ENCODE results near the gene TRIM17. TPM values are rescaled to one million over a fixed set of nuclear protein-coding genes. Genes with fewer than 3 reads are reported as not detected.

Gene TRIM17
- total RNA-seq, 1 experiment from 2014 or later = not detected

DNA sequence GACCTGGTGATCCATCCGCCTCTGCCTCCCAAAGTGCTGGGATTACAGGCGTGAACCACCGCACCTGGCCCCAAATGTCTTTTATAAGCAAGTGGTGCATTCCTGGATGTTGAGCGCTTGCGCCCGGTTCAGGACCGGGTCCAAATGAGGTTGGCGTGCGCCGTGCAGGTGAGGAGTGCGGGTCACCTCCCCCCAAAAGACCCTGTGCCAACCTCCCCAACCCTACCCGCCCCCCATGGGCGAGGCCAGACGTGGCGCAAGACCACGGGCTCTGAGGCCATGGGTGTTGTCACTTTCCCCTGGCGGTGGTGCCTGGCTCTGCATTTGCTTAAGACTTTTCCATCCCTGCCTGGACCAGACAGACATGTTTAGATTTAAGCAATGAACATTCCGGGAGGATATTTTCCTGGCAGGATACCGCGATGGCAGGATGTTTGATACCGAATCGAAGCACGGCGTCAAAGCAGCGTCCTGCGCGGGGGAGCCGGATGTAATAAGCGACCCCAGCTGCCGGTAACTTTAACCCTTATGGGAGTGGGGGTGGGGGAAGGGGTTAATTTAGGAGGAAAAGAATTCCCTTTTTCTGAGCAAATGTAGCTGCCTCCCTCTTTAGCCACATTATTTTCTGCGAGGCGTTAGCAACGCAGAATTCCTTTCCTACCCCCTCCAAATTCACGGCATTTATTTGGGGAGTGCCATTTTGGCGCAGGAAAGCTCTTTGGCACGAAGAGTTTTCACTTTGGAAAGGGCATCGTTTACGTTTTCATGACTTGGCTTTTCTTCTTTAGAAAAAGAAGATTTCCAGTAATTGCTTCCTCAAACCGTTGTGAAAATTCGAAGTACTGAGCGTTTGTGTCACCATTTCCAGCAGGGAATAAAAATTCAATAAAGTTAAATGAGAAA lies 42.7 kb upstream of the TRIM17 start:
- H3K36me3 ChIP-seq (ENCODE audit: insufficient read depth, low read length) = no peaks in the 10 kb centered on the region
- no peaks in the 10 kb centered on the region for H3K9me3 ChIP-seq (ENCODE audit: low read length)
- H3K4me3 ChIP-seq (ENCODE audit: low read length) = no peak overlapping the region
- H3K79me2 ChIP-seq (ENCODE audit: low read length) = no peaks in the 10 kb centered on the region
- H3K9me2 ChIP-seq (replicated peaks; ENCODE audit: insufficient read depth, low read length) = no peaks in the 10 kb centered on the region
- H3K4me2 ChIP-seq (ENCODE audit: low read depth, low read length, poor library complexity, severe bottlenecking) = no peak overlapping the region
- no peak overlapping the region for H2AFZ ChIP-seq (ENCODE audit: low read length)
- H3K9ac ChIP-seq (ENCODE audit: low read length) = no peak overlapping the region
- H3K27ac ChIP-seq (ENCODE audit: low read length) = no peak overlapping the region
- no peaks in the 10 kb centered on the region for H4K20me1 ChIP-seq (ENCODE audit: insufficient read depth, low read depth, low read length)
- H3K27me3 ChIP-seq (ENCODE audit: low read length) = no peaks in the 10 kb centered on the region
- DNase-seq = no peak
- no peaks in the 10 kb centered on the region for H3K4me1 ChIP-seq (ENCODE audit: low read length)

DNA sequence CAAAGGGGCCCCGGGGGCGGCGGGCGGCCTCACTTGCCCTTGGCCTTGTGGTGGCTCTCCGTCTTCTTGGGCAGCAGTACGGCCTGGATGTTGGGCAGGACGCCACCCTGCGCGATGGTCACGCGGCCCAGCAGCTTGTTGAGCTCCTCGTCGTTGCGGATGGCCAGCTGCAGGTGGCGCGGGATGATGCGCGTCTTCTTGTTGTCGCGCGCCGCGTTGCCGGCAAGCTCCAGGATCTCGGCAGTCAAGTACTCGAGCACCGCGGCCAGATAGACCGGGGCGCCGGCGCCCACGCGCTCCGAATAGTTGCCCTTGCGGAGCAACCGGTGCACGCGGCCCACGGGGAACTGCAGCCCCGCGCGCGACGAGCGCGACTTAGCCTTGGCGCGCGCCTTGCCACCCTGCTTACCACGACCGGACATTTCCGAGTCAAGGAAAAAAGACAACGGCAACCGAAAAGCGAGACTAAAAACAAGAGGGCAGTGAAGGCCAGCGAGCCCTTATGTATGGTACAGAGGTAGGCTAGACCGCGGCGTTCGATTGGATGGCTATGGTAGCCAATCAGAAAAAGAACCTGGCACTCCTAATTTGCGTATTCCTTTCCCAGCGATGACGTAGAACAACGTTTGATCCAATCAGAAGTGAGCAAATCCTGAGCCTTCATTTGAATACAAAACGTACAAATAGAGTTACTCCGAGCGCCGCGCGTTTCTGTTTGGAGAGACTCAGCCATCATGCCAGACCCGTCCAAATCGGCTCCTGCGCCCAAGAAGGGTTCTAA lies 40.9 kb upstream of the TRIM17 start:
- Histone ChIP-seq H3K27ac (ENCODE audit: low read length) (no peak overlapping the region), H3K9me2 (replicated peaks; ENCODE audit: insufficient read depth, low read length) (no peaks in the 10 kb centered on the region), H3K4me2 (ENCODE audit: low read depth, low read length, poor library complexity, severe bottlenecking) (no peak overlapping the region), H3K4me3 (ENCODE audit: low read length) (no peak overlapping the region), H3K4me1 (ENCODE audit: low read length) (peaks cover 4% of the 10 kb centered on the region), H3K36me3 (ENCODE audit: insufficient read depth, low read length) (no peaks in the 10 kb centered on the region), H3K9ac (ENCODE audit: low read length) (no peak overlapping the region), H4K20me1 (ENCODE audit: insufficient read depth, low read depth, low read length) (no peaks in the 10 kb centered on the region), H2AFZ (ENCODE audit: low read length) (no peak overlapping the region), H3K79me2 (ENCODE audit: low read length) (no peaks in the 10 kb centered on the region), H3K9me3 (ENCODE audit: low read length) (no peaks in the 10 kb centered on the region), H3K27me3 (ENCODE audit: low read length) (no peaks in the 10 kb centered on the region)
- no peak for DNase-seq

DNA sequence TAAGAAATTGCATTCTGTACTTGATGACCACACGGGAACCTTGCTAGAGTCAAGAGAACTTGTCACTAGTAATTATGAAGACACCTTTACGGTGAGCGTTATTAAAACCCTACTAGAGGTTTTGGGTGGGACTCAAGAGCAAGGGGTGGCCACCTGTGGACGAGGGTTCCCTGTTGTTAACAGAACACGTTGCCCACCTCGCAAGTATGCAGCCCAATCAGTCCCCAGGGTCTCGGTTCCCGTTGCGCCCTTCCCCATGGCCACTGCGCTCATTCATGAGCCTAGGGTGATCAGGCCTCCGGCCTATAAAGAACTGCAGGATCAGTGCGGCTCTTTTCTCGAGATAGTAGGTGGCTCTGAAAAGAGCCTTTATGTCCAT lies 40.3 kb upstream of the TRIM17 start:
- DNase-seq = no peak
- H3K79me2 ChIP-seq (ENCODE audit: low read length) = no peaks in the 10 kb centered on the region

GRCh38 chr1:228456252-228457016 lies 39.8 kb upstream of the TRIM17 start:
- Histone ChIP-seq H3K9me2 (replicated peaks; ENCODE audit: insufficient read depth, low read length) (no peaks in the 10 kb centered on the region), H3K4me1 (ENCODE audit: low read length) (peaks cover 4% of the 10 kb centered on the region), H3K4me2 (ENCODE audit: low read depth, low read length, poor library complexity, severe bottlenecking) (no peak overlapping the region), H4K20me1 (ENCODE audit: insufficient read depth, low read depth, low read length) (no peaks in the 10 kb centered on the region), H2AFZ (ENCODE audit: low read length) (no peak overlapping the region), H3K4me3 (ENCODE audit: low read length) (no peak overlapping the region), H3K36me3 (ENCODE audit: insufficient read depth, low read length) (no peaks in the 10 kb centered on the region), H3K79me2 (ENCODE audit: low read length) (no peaks in the 10 kb centered on the region), H3K9me3 (ENCODE audit: low read length) (no peaks in the 10 kb centered on the region), H3K27ac (ENCODE audit: low read length) (no peak overlapping the region), H3K27me3 (ENCODE audit: low read length) (no peaks in the 10 kb centered on the region), H3K9ac (ENCODE audit: low read length) (no peak overlapping the region)
- DNase-seq = no peak

More for the DNA sequence above, 40.3 kb upstream of the TRIM17 start:
- no peak overlapping the region for H3K27ac ChIP-seq (ENCODE audit: low read length)
- H3K9me2 ChIP-seq (replicated peaks; ENCODE audit: insufficient read depth, low read length) = no peaks in the 10 kb centered on the region
- no peak overlapping the region for H3K4me3 ChIP-seq (ENCODE audit: low read length)
- H4K20me1 ChIP-seq (ENCODE audit: insufficient read depth, low read depth, low read length) = no peaks in the 10 kb centered on the region
- H3K27me3 ChIP-seq (ENCODE audit: low read length) = no peaks in the 10 kb centered on the region
- H2AFZ ChIP-seq (ENCODE audit: low read length) = no peak overlapping the region
- H3K4me2 ChIP-seq (ENCODE audit: low read depth, low read length, poor library complexity, severe bottlenecking) = no peak overlapping the region
- no peaks in the 10 kb centered on the region for H3K9me3 ChIP-seq (ENCODE audit: low read length)
- H3K36me3 ChIP-seq (ENCODE audit: insufficient read depth, low read length) = no peaks in the 10 kb centered on the region
- peaks cover 4% of the 10 kb centered on the region for H3K4me1 ChIP-seq (ENCODE audit: low read length)
- no peak overlapping the region for H3K9ac ChIP-seq (ENCODE audit: low read length)

DNA sequence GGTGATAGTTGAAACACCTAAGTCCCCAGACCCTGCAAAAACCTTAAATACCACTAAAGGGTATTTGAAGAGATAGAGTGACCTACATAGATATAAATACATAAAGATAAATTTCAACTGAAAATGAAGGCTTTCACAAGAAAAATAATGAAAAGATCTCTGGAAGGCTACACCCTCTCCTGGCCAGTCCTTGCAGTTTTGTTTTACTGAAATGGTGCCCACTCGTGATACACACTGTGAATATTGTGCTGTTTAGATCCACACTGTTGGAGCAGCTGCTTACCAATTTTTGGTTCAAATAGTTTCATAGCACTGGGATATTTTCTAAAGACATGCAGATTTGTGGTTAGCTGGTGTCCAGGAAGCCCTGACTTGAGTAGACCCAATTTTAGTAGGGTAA lies 39.1 kb upstream of the TRIM17 start:
- Histone ChIP-seq H3K27ac (ENCODE audit: low read length) (no peak overlapping the region), H2AFZ (ENCODE audit: low read length) (no peak overlapping the region), H3K9ac (ENCODE audit: low read length) (no peak overlapping the region), H3K27me3 (ENCODE audit: low read length) (no peaks in the 10 kb centered on the region), H3K9me2 (replicated peaks; ENCODE audit: insufficient read depth, low read length) (no peaks in the 10 kb centered on the region), H3K4me3 (ENCODE audit: low read length) (no peak overlapping the region), H3K9me3 (ENCODE audit: low read length) (no peaks in the 10 kb centered on the region), H4K20me1 (ENCODE audit: insufficient read depth, low read depth, low read length) (no peaks in the 10 kb centered on the region), H3K4me1 (ENCODE audit: low read length) (peaks cover 4% of the 10 kb centered on the region), H3K36me3 (ENCODE audit: insufficient read depth, low read length) (no peaks in the 10 kb centered on the region), H3K4me2 (ENCODE audit: low read depth, low read length, poor library complexity, severe bottlenecking) (no peak overlapping the region), H3K79me2 (ENCODE audit: low read length) (no peaks in the 10 kb centered on the region)
- no peak for DNase-seq

DNA sequence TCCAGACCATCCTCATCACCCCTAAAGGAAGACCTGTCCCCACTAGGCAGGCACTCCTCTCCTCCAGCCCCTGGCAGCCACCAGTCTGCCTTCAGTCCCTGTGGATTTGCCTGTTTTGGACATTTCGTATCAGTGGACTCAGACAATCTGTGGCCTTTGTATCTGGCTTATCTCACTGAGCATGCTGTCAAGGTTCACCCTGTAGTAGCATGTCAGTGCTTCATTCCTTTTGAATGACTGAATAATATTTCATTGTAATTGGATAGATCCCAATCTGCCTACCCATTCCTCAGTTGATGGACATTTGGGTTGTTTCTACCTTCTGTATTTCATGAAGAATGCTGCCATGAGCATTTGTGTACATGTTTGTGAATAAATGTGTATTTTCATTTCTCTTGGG lies 37.6 kb upstream of the TRIM17 start:
- no peak for DNase-seq
- no peaks in the 10 kb centered on the region for H3K9me2 ChIP-seq (replicated peaks; ENCODE audit: insufficient read depth, low read length)
- H3K27ac ChIP-seq (ENCODE audit: low read length) = no peak overlapping the region
- H4K20me1 ChIP-seq (ENCODE audit: insufficient read depth, low read depth, low read length) = no peaks in the 10 kb centered on the region
- no peaks in the 10 kb centered on the region for H3K79me2 ChIP-seq (ENCODE audit: low read length)
- no peaks in the 10 kb centered on the region for H3K9me3 ChIP-seq (ENCODE audit: low read length)
- H3K4me1 ChIP-seq (ENCODE audit: low read length) = peaks cover 4% of the 10 kb centered on the region
- no peak overlapping the region for H3K9ac ChIP-seq (ENCODE audit: low read length)
- no peak overlapping the region for H3K4me3 ChIP-seq (ENCODE audit: low read length)
- H2AFZ ChIP-seq (ENCODE audit: low read length) = no peak overlapping the region
- H3K4me2 ChIP-seq (ENCODE audit: low read depth, low read length, poor library complexity, severe bottlenecking) = no peak overlapping the region
- no peaks in the 10 kb centered on the region for H3K27me3 ChIP-seq (ENCODE audit: low read length)
- no peaks in the 10 kb centered on the region for H3K36me3 ChIP-seq (ENCODE audit: insufficient read depth, low read length)

DNA sequence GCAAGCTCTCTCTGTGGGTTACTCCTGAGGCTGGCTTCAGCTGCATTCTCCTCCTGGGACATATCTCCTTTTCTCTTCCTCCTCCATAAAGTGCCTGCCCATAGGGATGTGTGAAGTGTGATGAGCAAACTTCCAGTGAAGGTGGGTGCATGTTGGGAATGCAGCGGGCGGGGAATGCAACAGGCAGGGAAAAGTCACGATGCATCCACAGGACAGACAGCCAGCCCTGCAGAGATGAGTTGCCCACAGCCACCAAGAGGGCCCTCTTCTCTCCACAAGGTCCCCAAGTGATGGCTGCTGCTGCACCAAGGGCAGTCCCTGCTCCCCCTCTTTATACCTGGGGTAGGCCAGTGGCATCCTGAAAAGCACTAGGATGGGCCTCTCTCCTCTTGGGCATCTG lies 37.0 kb upstream of the TRIM17 start:
- H3K9me3 ChIP-seq (ENCODE audit: low read length) = no peaks in the 10 kb centered on the region
- no peaks in the 10 kb centered on the region for H3K36me3 ChIP-seq (ENCODE audit: insufficient read depth, low read length)
- H3K79me2 ChIP-seq (ENCODE audit: low read length) = no peaks in the 10 kb centered on the region
- H3K27me3 ChIP-seq (ENCODE audit: low read length) = no peaks in the 10 kb centered on the region
- H3K9me2 ChIP-seq (replicated peaks; ENCODE audit: insufficient read depth, low read length) = no peaks in the 10 kb centered on the region
- peak overlapping the region; percentile 54 for H3K4me2 ChIP-seq (ENCODE audit: low read depth, low read length, poor library complexity, severe bottlenecking)
- H2AFZ ChIP-seq (ENCODE audit: low read length) = peak overlapping the region; percentile 71; the same call in 1 of the 2 replicates
- H3K27ac ChIP-seq (ENCODE audit: low read length) = no peak overlapping the region
- no peaks in the 10 kb centered on the region for H4K20me1 ChIP-seq (ENCODE audit: insufficient read depth, low read depth, low read length)
- H3K9ac ChIP-seq (ENCODE audit: low read length) = no peak overlapping the region
- no peak for DNase-seq
- H3K4me3 ChIP-seq (ENCODE audit: low read length) = no peak overlapping the region; the same call in 1 of the 2 replicates
- H3K4me1 ChIP-seq (ENCODE audit: low read length) = peaks cover 4% of the 10 kb centered on the region
